ENCODE measurements around the gene TBC1D22A. TPM values are rescaled to one million over a fixed set of nuclear protein-coding genes. Genes with fewer than 3 reads are reported as not detected.

TBC1D22A gene
- total RNA-seq, 6 experiments from 2014 or later, result 20.4 to 24.1 (median 22.2) TPM

GRCh38 chr22:47062126-47062525 lies 299.7 kb downstream of the TBC1D22A start:
- Mint-ChIP-seq H3K36me3 (ENCODE audit: low read depth) (peaks cover 6% of the 10 kb centered on the region), H3K9me3 (no peaks in the 10 kb centered on the region), H3K27me3 (ENCODE audit: insufficient read depth) (peaks cover 4% of the 10 kb centered on the region), H3K4me3 (no peak overlapping the region), H3K4me1 (ENCODE audit: low read depth) (peaks cover 5% of the 10 kb centered on the region; the same call in 1 of the 2 replicates), H3K27ac (no peak overlapping the region)
- DNase-seq, result no peak
- TF ChIP-seq CTCF (IDR thresholded peaks at IDR 0.05), result no peak

- no peak overlapping the region for H3K27ac Mint-ChIP-seq
- DNase-seq, result no peak
- TF ChIP-seq CTCF (IDR thresholded peaks at IDR 0.05), result no peak
- H3K4me3 Mint-ChIP-seq, result no peak overlapping the region
- H3K4me1 Mint-ChIP-seq (ENCODE audit: low read depth), result peaks cover 5% of the 10 kb centered on the region; the same call in 1 of the 2 replicates
- peaks cover 2% of the 10 kb centered on the region for H3K27me3 Mint-ChIP-seq (ENCODE audit: insufficient read depth)
- H3K36me3 Mint-ChIP-seq (ENCODE audit: low read depth), result peaks cover 6% of the 10 kb centered on the region
- no peaks in the 10 kb centered on the region for H3K9me3 Mint-ChIP-seq
Observed at GRCh38 chr22:47063071-47063509, 300.6 kb downstream of the TBC1D22A start.

GRCh38 chr22:47063606-47064005 lies 301.2 kb downstream of the TBC1D22A start:
- no peak overlapping the region for H3K27ac Mint-ChIP-seq
- DNase-seq, result no peak
- peaks cover 5% of the 10 kb centered on the region; the same call in 1 of the 2 replicates for H3K4me1 Mint-ChIP-seq (ENCODE audit: low read depth)
- no peak for TF ChIP-seq CTCF (IDR thresholded peaks at IDR 0.05)
- no peak overlapping the region for H3K4me3 Mint-ChIP-seq
- peaks cover 2% of the 10 kb centered on the region for H3K27me3 Mint-ChIP-seq (ENCODE audit: insufficient read depth)
- H3K9me3 Mint-ChIP-seq, result no peaks in the 10 kb centered on the region
- peaks cover 11% of the 10 kb centered on the region for H3K36me3 Mint-ChIP-seq (ENCODE audit: low read depth)

GRCh38 chr22:47064016-47064415 lies 301.6 kb downstream of the TBC1D22A start:
- Mint-ChIP-seq H3K4me1 (ENCODE audit: low read depth) (peaks cover 5% of the 10 kb centered on the region; the same call in 1 of the 2 replicates), H3K9me3 (no peaks in the 10 kb centered on the region), H3K27ac (no peak overlapping the region), H3K27me3 (ENCODE audit: insufficient read depth) (peaks cover 2% of the 10 kb centered on the region), H3K36me3 (ENCODE audit: low read depth) (peaks cover 13% of the 10 kb centered on the region), H3K4me3 (no peak overlapping the region)
- no peak for TF ChIP-seq CTCF (IDR thresholded peaks at IDR 0.05)
- DNase-seq, result no peak

GRCh38 chr22:47064416-47064815 lies 302.0 kb downstream of the TBC1D22A start:
- no peak for TF ChIP-seq CTCF (IDR thresholded peaks at IDR 0.05)

More at GRCh38 chr22:47064416-47064815, 302.0 kb downstream of the TBC1D22A start:
- peaks cover 1% of the 10 kb centered on the region; the same call in 1 of the 2 replicates for H3K9me3 Mint-ChIP-seq
- no peak overlapping the region for H3K4me3 Mint-ChIP-seq
- peaks cover 4% of the 10 kb centered on the region; the same call in 1 of the 2 replicates for H3K4me1 Mint-ChIP-seq (ENCODE audit: low read depth)
- no peak overlapping the region for H3K27ac Mint-ChIP-seq
- peaks cover 2% of the 10 kb centered on the region for H3K27me3 Mint-ChIP-seq (ENCODE audit: insufficient read depth)
- H3K36me3 Mint-ChIP-seq (ENCODE audit: low read depth), result peaks cover 15% of the 10 kb centered on the region
- DNase-seq, result no peak

Data from HFFc6 (cell line).